Prostate gland (tissue), 1 donor: Measurements from ENCODE around the gene LRRC8E.

Source experiments
- POLR2A ChIP-seq: fragments of 450-650 bp; IDR thresholded peaks from one replicate; pipeline ENCODE4 v1.6.1; 2016; ENCODE audit warnings: antibody characterized with exemption, mild to moderate bottlenecking
- POLR2AphosphoS5 ChIP-seq: sonication (generic); formaldehyde crosslinking; IDR thresholded peaks from one replicate; pipeline ENCODE4 v1.6.1; 2017; ENCODE audit warnings: antibody characterized with exemption

GRCh38 chr19:7921967-7922835, 33.9 kb downstream of the LRRC8E start:
- TF ChIP-seq POLR2AphosphoS5 (no peak), POLR2A (no peak)
